Motor neuron (in vitro differentiated cells): ENCODE measurements around the gene MYO1E. TPM values are rescaled to one million over a fixed set of nuclear protein-coding genes. Genes with fewer than 3 reads are reported as not detected.

ENCODE experiments used
- ATAC-seq, 8 experiments: fragments of 200-7000 bp; cut with Tn5 transposase; replicated peaks in 6 of 8; 2 replicates each; pipeline ENCODE4 v1.8.0; 2021; ENCODE audit warnings: mild to moderate bottlenecking in 8 of 8, moderate library complexity in 8 of 8
- H3K27ac ChIP-seq, 2 donors: fragments of 250-450 bp; sonication (Bioruptor Pico); 2 replicates each; pipeline ENCODE4 v1.9.0; 2021; ENCODE audit warnings: antibody characterized with exemption in 2 of 2, mild to moderate bottlenecking in 2 of 2, moderate library complexity in 1 of 2
- H3K4me1 ChIP-seq, 2 donors: fragments of 250-450 bp; sonication (Bioruptor Pico); replicated peaks in 1 of 2; 2 replicates each; pipeline ENCODE4 v1.6.1; 2021; ENCODE audit warnings: antibody characterized with exemption in 2 of 2, mild to moderate bottlenecking in 2 of 2, moderate library complexity in 1 of 2
- H3K4me3 ChIP-seq, 5 donors: fragments of 250-450 bp; sonication (Bioruptor Pico); 2 replicates each; pipeline ENCODE4 v1.9.0; 2021; ENCODE audit warnings: antibody characterized with exemption in 5 of 5, mild to moderate bottlenecking in 5 of 5, moderate library complexity in 4 of 5
- WGBS, 10 experiments: fragments of 450-650 bp; shearing (Covaris generic); methylation state at CpG; one replicate each; pipeline ENCODE4 v1.0.0; 2022; 5-methylcytosine and 5-hydroxymethylcytosine counted together
- in situ Hi-C, 9 experiments: fragments of 400-800 bp; cut with MboI; loops; one replicate each; pipeline ENCODE4 v1.15.0; 2021; ENCODE audit warnings: low sequenced_read_pairs in 9 of 9, low pct_unique_long_range_greater_than_20kb in 2 of 9; ENCODE audit not compliant: unreplicated experiment in 9 of 9
- total RNA-seq, 8 experiments: library from RNA; unstranded; fragments of 300-600 nt; gene quantifications; 2 replicates each; pipeline versions ENCODE4 v1.2.3 to v1.2.4, GENCODE V29; 2022

Gene MYO1E
- total RNA-seq, 8 experiments from 2014 or later = 4.0 to 71.1 (median 6.9) TPM

GRCh38 chr15:59268852-59269407 is 103.7 kb downstream of the MYO1E start:
- Histone ChIP-seq H3K4me1 (peaks cover 4 to 11% of the 10 kb centered on the region in 2 donors), H3K4me3 (no peak overlapping the region), H3K27ac (no peak overlapping the region)
- 62 to 97% (median 92%) methylated on average over 3 to 10 of the region's 10 CpGs for WGBS, 10 experiments
- ATAC-seq = no peak
- in situ Hi-C loops = no loop called here

GRCh38 chr15:59268168-59268851 is 104.4 kb downstream of the MYO1E start:
- in situ Hi-C loops = no loop called here
- H3K27ac ChIP-seq = no peak overlapping the region
- H3K4me1 ChIP-seq = peaks cover 4 to 11% of the 10 kb centered on the region in 2 donors

DNA sequence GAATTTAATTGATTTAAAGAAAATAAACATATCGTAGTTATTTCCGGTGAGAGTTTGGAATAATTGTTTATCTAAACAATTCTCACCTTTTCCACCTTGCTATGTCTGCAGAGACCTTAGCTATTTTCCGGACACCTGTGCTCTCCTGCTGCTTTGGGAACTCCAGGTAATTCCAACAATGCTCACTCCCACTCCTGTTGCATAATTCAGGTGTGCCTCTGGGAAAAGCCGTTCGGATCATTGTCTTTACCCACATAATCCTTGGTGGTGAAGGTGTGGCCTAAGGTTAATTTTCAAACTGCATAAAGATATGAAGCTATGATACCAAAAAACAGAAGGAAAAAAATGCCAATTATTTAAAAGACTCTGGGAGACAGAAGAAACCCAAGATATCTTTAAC is 106.6 kb downstream of the MYO1E start:
- in situ Hi-C loops = no loop called here
- no peak overlapping the region for H3K27ac ChIP-seq
- no peak overlapping the region for H3K4me3 ChIP-seq
- peaks cover 4 to 11% of the 10 kb centered on the region in 2 donors for H3K4me1 ChIP-seq
- 82 to 100% (median 93%) methylated on average over 2 to 5 of the region's 5 CpGs for whole genome bisulfite sequencing, 10 experiments
- no peak for ATAC-seq

More at GRCh38 chr15:59268168-59268851, 104.4 kb downstream of the MYO1E start:
- no peak overlapping the region for H3K4me3 ChIP-seq
- peak; percentile 23 to 96 (median 84) for ATAC-seq
- 0 to 100% (median 50%) methylated on average over 1 to 3 of the region's 3 CpGs; no CpG with 5 or more reads in 3 of the 10 experiments for WGBS, 10 experiments

GRCh38 chr15:59262316-59262715 is 110.4 kb downstream of the MYO1E start:
- Histone ChIP-seq H3K4me3 (no peak overlapping the region), H3K4me1 (peaks cover 0 to 5% of the 10 kb centered on the region in 2 donors), H3K27ac (no peak overlapping the region)
- ATAC-seq = no peak
- in situ Hi-C loops = no loop called here
- 80 to 100% (median 97%) methylated on average over 1 to 7 of the region's 7 CpGs; no CpG with 5 or more reads in 3 of the 10 experiments for WGBS, 10 experiments

GRCh38 chr15:59260090-59260489 is 112.6 kb downstream of the MYO1E start:
- ATAC-seq = peak in 5 of 8 experiments; percentile 60 to 96 (median 74)
- WGBS, 10 experiments = 11 to 100% (median 63%) methylated on average over 1 to 5 of the region's 6 CpGs; no CpG with 5 or more reads in 2 of the 10 experiments
- H3K4me3 ChIP-seq = no peak overlapping the region
- H3K4me1 ChIP-seq = peaks cover 0 to 5% of the 10 kb centered on the region in 2 donors
- no peak overlapping the region for H3K27ac ChIP-seq
- in situ Hi-C loops = no loop called here

DNA sequence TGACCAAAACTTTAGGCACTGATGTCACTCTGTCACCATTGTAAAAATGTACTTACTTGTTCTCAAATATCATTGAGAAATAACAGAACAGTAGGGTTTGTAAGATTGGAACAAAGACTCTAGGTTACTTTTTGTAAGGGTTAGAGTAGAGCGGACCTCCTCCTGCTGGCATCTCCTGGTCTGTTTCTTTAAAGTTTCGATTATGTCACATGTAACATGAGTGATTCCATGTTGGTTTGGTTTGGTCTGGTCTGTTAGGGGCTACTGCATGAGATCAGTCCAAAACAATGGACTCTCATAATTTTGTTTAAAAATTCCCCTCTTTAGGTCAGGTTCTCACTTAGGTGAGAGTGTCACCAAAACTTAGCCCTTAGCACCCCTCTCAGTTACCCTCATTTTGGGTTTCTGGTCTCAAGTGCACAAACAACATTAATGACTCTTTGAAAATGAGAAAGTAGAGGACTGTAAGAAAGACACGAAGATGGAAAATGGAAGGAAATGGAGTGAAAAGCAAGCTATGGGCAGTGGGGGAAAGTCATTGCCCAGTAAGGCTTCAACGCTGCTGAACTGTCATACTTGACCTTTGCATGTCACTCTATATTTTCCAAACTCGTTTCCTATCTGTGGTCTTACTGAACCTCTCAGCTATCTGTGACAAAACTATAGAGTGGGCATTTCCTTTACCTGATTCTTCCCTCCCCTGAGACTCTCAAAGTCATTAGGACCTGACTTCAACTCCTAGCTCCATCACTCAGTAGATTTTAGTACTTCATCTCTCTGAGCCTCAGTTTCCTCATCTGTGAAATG is 113.3 kb downstream of the MYO1E start:
- peaks cover 0 to 5% of the 10 kb centered on the region in 2 donors for H3K4me1 ChIP-seq
- in situ Hi-C loops = no loop called here
- no peak overlapping the region for H3K27ac ChIP-seq
- no peak overlapping the region for H3K4me3 ChIP-seq
- no peak for ATAC-seq
- 83 to 100% (median 96%) methylated on average over 1 to 5 of the region's 5 CpGs for WGBS, 10 experiments

DNA sequence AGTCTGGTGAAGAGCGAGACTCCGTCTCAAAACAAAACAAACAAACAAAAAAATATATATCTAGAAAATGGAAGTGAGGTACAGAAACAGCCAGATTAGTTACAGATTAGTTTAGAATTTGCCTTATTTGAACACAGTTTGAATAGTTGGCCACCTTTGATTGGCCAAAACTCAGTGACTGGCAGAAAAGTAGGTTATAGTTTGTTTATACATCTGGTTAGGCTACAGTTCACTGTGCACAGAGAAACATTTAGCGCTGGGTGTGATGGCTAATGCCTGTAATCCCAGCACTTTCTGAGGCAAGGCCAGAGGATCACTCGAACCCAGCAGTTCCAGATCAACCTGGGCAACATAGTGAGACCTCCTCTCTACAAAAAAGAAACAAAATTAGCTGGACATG is 114.4 kb downstream of the MYO1E start:
- Histone ChIP-seq H3K4me1 (peaks cover 0 to 5% of the 10 kb centered on the region in 2 donors), H3K4me3 (no peak overlapping the region), H3K27ac (no peak overlapping the region)
- no peak for ATAC-seq
- WGBS, 10 experiments = 22 to 100% (median 71%) methylated on average over 1 to 4 of the region's 4 CpGs; no CpG with 5 or more reads in 4 of the 10 experiments
- in situ Hi-C loops = no loop called here

DNA sequence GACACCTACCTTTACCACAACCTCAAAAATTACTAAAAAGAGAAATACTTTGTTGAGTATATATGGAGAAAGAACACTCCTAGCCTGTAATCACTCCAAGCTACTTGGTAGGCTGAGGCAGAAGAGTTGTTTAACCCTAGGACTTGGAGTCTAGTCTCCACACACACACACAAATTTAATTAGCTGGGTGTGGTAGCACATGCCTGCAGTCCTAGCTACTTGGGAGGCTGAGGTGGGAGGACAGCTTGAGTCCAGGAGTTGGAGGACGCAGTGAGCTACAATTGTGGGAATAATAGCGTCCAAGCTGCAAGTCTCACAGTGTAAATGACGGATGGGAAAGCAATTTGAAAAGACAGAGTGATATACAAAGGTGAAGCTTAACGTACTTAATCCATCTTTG is 115.5 kb downstream of the MYO1E start:
- 50 to 100% (median 91%) methylated on average over 1 to 4 of the region's 4 CpGs; no CpG with 5 or more reads in 2 of the 10 experiments for WGBS, 10 experiments
- no peak overlapping the region for H3K27ac ChIP-seq
- no peak overlapping the region for H3K4me3 ChIP-seq
- in situ Hi-C loops = no loop called here
- ATAC-seq = no peak
- peaks cover 0 to 5% of the 10 kb centered on the region in 2 donors for H3K4me1 ChIP-seq

DNA sequence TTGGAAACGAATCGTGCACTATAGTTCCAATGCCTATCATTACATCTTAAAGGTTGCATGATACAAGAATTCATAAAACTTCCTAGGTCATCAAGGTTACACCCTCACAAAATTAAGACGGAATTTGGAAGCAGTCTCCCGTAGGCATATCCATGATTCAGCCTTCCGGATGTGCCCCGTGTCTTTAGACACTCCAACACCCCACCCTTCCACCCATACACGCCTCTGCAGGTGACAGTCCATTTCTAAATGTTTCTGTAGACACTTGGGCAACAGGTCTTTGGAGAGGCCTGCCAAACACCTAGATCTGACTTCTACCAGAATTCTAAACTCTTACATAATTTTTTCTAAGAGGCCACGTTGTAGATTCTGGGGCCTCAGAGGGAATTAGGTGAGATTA is 116.2 kb downstream of the MYO1E start:
- 15 to 100% (median 83%) methylated on average over 2 to 7 of the region's 8 CpGs; no CpG with 5 or more reads in 1 of the 10 experiments for WGBS, 10 experiments
- in situ Hi-C loops = no loop called here
- Histone ChIP-seq H3K4me3 (no peak overlapping the region), H3K4me1 (peaks cover 0 to 5% of the 10 kb centered on the region in 2 donors), H3K27ac (no peak overlapping the region)
- peak in 1 of 8 experiments; percentile 21 for ATAC-seq

- no peak overlapping the region for H3K4me3 ChIP-seq
- ATAC-seq = peak in 1 of 8 experiments; percentile 28
- H3K4me1 ChIP-seq = peaks cover 0 to 5% of the 10 kb centered on the region in 2 donors
- no peak overlapping the region for H3K27ac ChIP-seq
- WGBS, 10 experiments = 63 to 100% (median 95%) methylated on average over 1 to 7 of the region's 7 CpGs; no CpG with 5 or more reads in 1 of the 10 experiments
- in situ Hi-C loops = no loop called here
Measured at GRCh38 chr15:59255680-59256336, 116.9 kb downstream of the MYO1E start.

DNA sequence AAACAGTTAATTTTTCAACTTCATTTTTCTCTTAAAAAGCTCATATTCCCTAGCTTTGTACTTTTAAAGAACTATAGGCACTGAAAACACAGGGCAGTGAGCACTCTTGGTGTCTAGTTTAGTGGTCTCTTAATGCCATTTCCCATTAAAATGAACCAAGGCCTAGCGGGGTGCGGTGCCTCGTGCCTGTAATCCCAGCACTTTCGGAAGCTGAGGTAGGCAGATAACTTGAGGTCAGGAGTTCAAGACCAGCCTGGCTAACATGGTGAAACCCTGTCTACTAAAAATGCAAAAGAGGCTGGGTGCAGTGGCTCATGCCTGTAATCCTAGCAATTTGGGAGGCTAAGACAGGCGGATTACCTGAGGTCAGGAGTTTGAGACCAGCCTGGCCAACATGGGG is 120.5 kb downstream of the MYO1E start:
- Histone ChIP-seq H3K4me1 (no peaks in the 10 kb centered on the region), H3K4me3 (no peak overlapping the region), H3K27ac (no peak overlapping the region)
- WGBS, 10 experiments = 33 to 100% (median 90%) methylated on average over 3 to 5 of the region's 5 CpGs; no CpG with 5 or more reads in 6 of the 10 experiments
- in situ Hi-C loops = no loop called here
- ATAC-seq = peak in 3 of 8 experiments; percentile 24 to 36 (median 28)

DNA sequence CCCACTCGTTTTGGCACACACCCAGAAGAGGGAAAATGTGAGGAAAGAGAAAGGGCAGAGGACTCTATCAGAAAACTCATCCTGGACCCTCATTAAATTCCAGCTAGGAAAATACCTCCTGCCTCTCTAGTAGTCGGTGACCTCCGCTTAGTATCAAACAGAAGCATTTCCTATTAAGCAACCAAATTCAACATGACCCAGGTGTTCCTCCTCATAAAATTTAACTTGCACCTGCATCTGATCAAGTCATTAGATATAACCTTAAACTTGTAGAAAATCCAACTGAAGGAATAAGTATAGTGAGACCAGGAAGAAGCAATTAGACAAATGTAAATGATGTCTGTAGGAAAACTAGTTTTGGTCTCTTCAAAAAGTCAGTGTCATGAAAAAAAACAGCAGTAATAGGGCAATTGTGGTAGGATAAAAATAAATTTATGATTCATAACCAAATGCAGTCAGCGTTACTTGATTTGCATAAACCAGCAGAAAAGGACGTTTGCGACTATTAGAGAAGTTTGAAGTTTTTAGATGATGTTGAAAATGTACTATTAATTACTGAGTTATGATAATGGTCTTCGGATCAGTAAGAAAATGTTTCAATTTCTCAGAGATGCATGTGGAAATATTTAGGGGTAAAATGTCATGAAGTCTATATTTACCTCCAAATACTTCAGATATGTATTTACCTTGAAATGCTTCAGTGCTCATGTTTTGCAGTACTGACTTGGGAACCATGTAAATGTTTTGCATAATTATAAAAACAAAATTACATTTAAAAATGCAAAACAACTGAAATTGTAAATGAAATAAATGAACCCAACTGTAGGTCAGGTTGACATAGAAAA is 121.4 kb downstream of the MYO1E start:
- in situ Hi-C loops = no loop called here
- WGBS, 10 experiments = 0 to 100% (median 77%) methylated on average over 3 to 7 of the region's 7 CpGs; no CpG with 5 or more reads in 1 of the 10 experiments
- Histone ChIP-seq H3K4me1 (no peaks in the 10 kb centered on the region), H3K27ac (no peak overlapping the region), H3K4me3 (no peak overlapping the region)
- ATAC-seq = peak in 2 of 8 experiments; percentile 36 to 40
